Chondrocyte (in vitro differentiated cells): Measurements from ENCODE around the gene TMCC1. TPM values are rescaled to one million over a fixed set of nuclear protein-coding genes. Genes with fewer than 3 reads are reported as not detected.
"Not testable (repeated sequence)": the region's sequence is repeated elsewhere in the genome, so short reads cannot be mapped to it uniquely, and the experiment has no call there.

Experiments used
- DNase-seq: peaks from one replicate; pipeline ENCODE4 v3.0.0; 2021; ENCODE audit warnings: mixed read lengths, low spot score
- H3K27ac Mint-ChIP-seq: one replicate; pipeline ENCODE4 v1.8.0; 2021; ENCODE audit warnings: mild to moderate bottlenecking, moderate library complexity, mixed read lengths; ENCODE audit not compliant: unreplicated experiment
- H3K27me3 Mint-ChIP-seq: 2 replicates; pipeline ENCODE4 v1.8.0; 2021; ENCODE audit warnings: low read depth, mixed read lengths
- H3K36me3 Mint-ChIP-seq: 2 replicates; pipeline ENCODE4 v1.8.0; 2021; ENCODE audit warnings: low read depth, mixed read lengths
- H3K4me1 Mint-ChIP-seq: 2 replicates; pipeline ENCODE4 v1.8.0; 2021; ENCODE audit warnings: low read depth, mild to moderate bottlenecking, mixed read lengths
- H3K4me3 Mint-ChIP-seq: one replicate; pipeline ENCODE4 v1.8.0; 2021; ENCODE audit warnings: mild to moderate bottlenecking, moderate library complexity, mixed read lengths; ENCODE audit not compliant: unreplicated experiment
- H3K9me3 Mint-ChIP-seq: 2 replicates; pipeline ENCODE4 v1.8.0; 2021; ENCODE audit warnings: low read depth, mixed read lengths
- CTCF ChIP-seq: fragments of 200-600 bp; sonication (generic); IDR thresholded peaks from 2 replicates; pipeline ENCODE4 v1.5.0; 2021; ENCODE audit warnings: antibody characterized with exemption, mild to moderate bottlenecking, moderate library complexity
- total RNA-seq: library from RNA; stranded (reverse); gene quantifications from 3 replicates; pipeline ENCODE4 v1.2.1, GENCODE V29; 2021

The TMCC1 gene
- total RNA-seq, 1 donor from 2014 or later = 34.3 TPM

GRCh38 chr3:129864519-129864918 lies 29.0 kb downstream of the TMCC1 start:
- no peak overlapping the region for H3K4me3 Mint-ChIP-seq
- peaks cover 8% of the 10 kb centered on the region for H3K36me3 Mint-ChIP-seq
- no peak for TF ChIP-seq CTCF
- peaks cover 14% of the 10 kb centered on the region for H3K4me1 Mint-ChIP-seq
- no peak for DNase-seq
- no peaks in the 10 kb centered on the region for H3K27me3 Mint-ChIP-seq
- no peaks in the 10 kb centered on the region for H3K9me3 Mint-ChIP-seq
- no peak overlapping the region for H3K27ac Mint-ChIP-seq

GRCh38 chr3:129859272-129859671 lies 34.2 kb downstream of the TMCC1 start:
- H3K4me1 Mint-ChIP-seq = peaks cover 33% of the 10 kb centered on the region
- H3K9me3 Mint-ChIP-seq = no peaks in the 10 kb centered on the region
- H3K4me3 Mint-ChIP-seq = no peak overlapping the region
- peaks cover 9% of the 10 kb centered on the region for H3K36me3 Mint-ChIP-seq
- no peak for TF ChIP-seq CTCF
- no peaks in the 10 kb centered on the region for H3K27me3 Mint-ChIP-seq
- no peak overlapping the region for H3K27ac Mint-ChIP-seq
- DNase-seq = no peak

- Mint-ChIP-seq H3K27ac (no peak overlapping the region), H3K27me3 (no peaks in the 10 kb centered on the region), H3K4me3 (no peak overlapping the region), H3K4me1 (peaks cover 29% of the 10 kb centered on the region), H3K36me3 (peaks cover 11% of the 10 kb centered on the region), H3K9me3 (no peaks in the 10 kb centered on the region)
- DNase-seq = no peak
- no peak for TF ChIP-seq CTCF
Measured at GRCh38 chr3:129857899-129858298, 35.6 kb downstream of the TMCC1 start.

- H3K27ac Mint-ChIP-seq = peak overlapping the region; percentile 59
- DNase-seq = not testable (repeated sequence)
Measured at GRCh38 chr3:129856790-129857189, 36.7 kb downstream of the TMCC1 start.

GRCh38 chr3:129855832-129856419 lies 37.6 kb downstream of the TMCC1 start:
- Mint-ChIP-seq H3K27ac (peak overlapping the region; percentile 96), H3K36me3 (peaks cover 10% of the 10 kb centered on the region), H3K9me3 (no peaks in the 10 kb centered on the region), H3K4me3 (no peak overlapping the region), H3K27me3 (no peaks in the 10 kb centered on the region), H3K4me1 (peaks cover 29% of the 10 kb centered on the region)
- no peak for DNase-seq
- TF ChIP-seq CTCF = peak; percentile 41

More at GRCh38 chr3:129856790-129857189, 36.7 kb downstream of the TMCC1 start:
- not testable (repeated sequence) for H3K27me3 Mint-ChIP-seq, H3K9me3 Mint-ChIP-seq, H3K36me3 Mint-ChIP-seq, H3K4me3 Mint-ChIP-seq
- H3K4me1 Mint-ChIP-seq = peaks cover 29% of the 10 kb centered on the region

- TF ChIP-seq CTCF = no peak
- H3K27me3 Mint-ChIP-seq = no peaks in the 10 kb centered on the region
- peak overlapping the region; percentile 96 for H3K27ac Mint-ChIP-seq
- DNase-seq = no peak
- H3K4me1 Mint-ChIP-seq = peaks cover 29% of the 10 kb centered on the region
- no peaks in the 10 kb centered on the region for H3K9me3 Mint-ChIP-seq
- peak overlapping the region; percentile 54 for H3K4me3 Mint-ChIP-seq
- H3K36me3 Mint-ChIP-seq = peaks cover 9% of the 10 kb centered on the region
Measured at GRCh38 chr3:129855170-129855831, 38.2 kb downstream of the TMCC1 start.
